Esophagus muscularis mucosa (tissue), 4 donors: ENCODE measurements around the gene ANXA2. TPM values are rescaled to one million over a fixed set of nuclear protein-coding genes. Genes with fewer than 3 reads are reported as not detected.

Experiments
- DNase-seq: peaks from one replicate; pipeline ENCODE4 v3.0.0-alpha.2; 2017; ENCODE audit errors: extremely low spot score
- H3K27ac ChIP-seq, 4 donors: fragments of 200-600 bp; sonication (generic); replicated peaks in 1 of 4; 1 replicate in 3 of 4; 2 replicates in 1 of 4; pipeline ENCODE4 v1.5.1; 2016 to 2019; ENCODE audit warnings: mild to moderate bottlenecking in 1 of 4
- H3K27me3 ChIP-seq, 4 donors: fragments of 200-600 bp; sonication (generic); one replicate each; pipeline versions ENCODE4 v1.5.1 to v1.6.0; 2016 to 2019
- H3K36me3 ChIP-seq, 4 donors: fragments of 200-600 bp; sonication (generic); one replicate each; pipeline ENCODE4 v1.5.1; 2016 to 2019
- H3K4me1 ChIP-seq, 4 donors: fragments of 200-600 bp; sonication (generic); one replicate each; pipeline ENCODE4 v1.5.1; 2016 to 2019
- H3K4me3 ChIP-seq, 4 donors: fragments of 200-600 bp; sonication (generic); 1 replicate in 2 of 4; 2 replicates in 2 of 4; pipeline ENCODE4 v1.5.1; 2016 to 2019; ENCODE audit warnings: mild to moderate bottlenecking in 4 of 4, moderate library complexity in 1 of 4
- H3K9me3 ChIP-seq, 4 donors: fragments of 200-600 bp; sonication (generic); 1 replicate in 3 of 4; 2 replicates in 1 of 4; pipeline ENCODE4 v1.5.1; 2016 to 2019
- EP300 ChIP-seq: sonication (generic); formaldehyde crosslinking; IDR thresholded peaks from one replicate; pipeline ENCODE4 v1.6.1; 2017; ENCODE audit warnings: antibody characterized with exemption
- POLR2A ChIP-seq: fragments of 450-650 bp; IDR thresholded peaks from one replicate; pipeline ENCODE4 v1.6.1; 2017; ENCODE audit warnings: antibody characterized with exemption, moderate library complexity, mild to moderate bottlenecking, low read depth
- POLR2AphosphoS5 ChIP-seq, 2 donors: sonication (generic); formaldehyde crosslinking; IDR thresholded peaks; one replicate each; pipeline ENCODE4 v1.6.1; 2017; ENCODE audit warnings: antibody characterized with exemption in 2 of 2
- WGBS: methylation state at CpG from one replicate; pipeline ENCODE4 v1.1.5; 2018; 5-methylcytosine and 5-hydroxymethylcytosine counted together
- intact Hi-C: fragments of 100-400 bp; cut with DNase I; formaldehyde crosslinking; loops from one replicate; pipeline ENCODE4 v1.15.1; 2023
- total RNA-seq, 4 donors: library from RNA; depleted of rRNA; stranded (reverse); fragments of >200 nt; gene quantifications; one replicate each; pipeline versions ENCODE4 v1.1.0 to v1.2.1, GENCODE V29; 2016
- TF ChIP-seq, protein P1 (sequence below), 3 experiments: fragments of 200-600 bp in 2 of 3; fragments of 450-650 bp in 1 of 3; sonication (generic) in 2 of 3; IDR thresholded peaks; one replicate each; pipeline ENCODE4 v1.5.1; 2017 to 2019; ENCODE audit warnings: antibody characterized with exemption in 3 of 3, mild to moderate bottlenecking in 2 of 3, moderate library complexity in 1 of 3

Gene ANXA2
- total RNA-seq, 4 donors from 2014 or later, result 333 to 606 (median 406) TPM

- DNase-seq, result no peak
- H3K9me3 ChIP-seq, result no peaks in the 10 kb centered on the region
- peaks cover 0 to 59% (median 15%) of the 10 kb centered on the region in 4 donors for H3K36me3 ChIP-seq
- WGBS, result 31% methylated on average over 7 of the region's 7 CpGs
- intact Hi-C loops, result no loop called here
- TF ChIP-seq, protein P1, sequence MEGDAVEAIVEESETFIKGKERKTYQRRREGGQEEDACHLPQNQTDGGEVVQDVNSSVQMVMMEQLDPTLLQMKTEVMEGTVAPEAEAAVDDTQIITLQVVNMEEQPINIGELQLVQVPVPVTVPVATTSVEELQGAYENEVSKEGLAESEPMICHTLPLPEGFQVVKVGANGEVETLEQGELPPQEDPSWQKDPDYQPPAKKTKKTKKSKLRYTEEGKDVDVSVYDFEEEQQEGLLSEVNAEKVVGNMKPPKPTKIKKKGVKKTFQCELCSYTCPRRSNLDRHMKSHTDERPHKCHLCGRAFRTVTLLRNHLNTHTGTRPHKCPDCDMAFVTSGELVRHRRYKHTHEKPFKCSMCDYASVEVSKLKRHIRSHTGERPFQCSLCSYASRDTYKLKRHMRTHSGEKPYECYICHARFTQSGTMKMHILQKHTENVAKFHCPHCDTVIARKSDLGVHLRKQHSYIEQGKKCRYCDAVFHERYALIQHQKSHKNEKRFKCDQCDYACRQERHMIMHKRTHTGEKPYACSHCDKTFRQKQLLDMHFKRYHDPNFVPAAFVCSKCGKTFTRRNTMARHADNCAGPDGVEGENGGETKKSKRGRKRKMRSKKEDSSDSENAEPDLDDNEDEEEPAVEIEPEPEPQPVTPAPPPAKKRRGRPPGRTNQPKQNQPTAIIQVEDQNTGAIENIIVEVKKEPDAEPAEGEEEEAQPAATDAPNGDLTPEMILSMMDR (IDR thresholded peaks at IDR 0.05), result no peak
- TF ChIP-seq POLR2A (no peak), EP300 (no peak), POLR2AphosphoS5 (IDR thresholded peaks at IDR 0.05) (peak; percentile 62 to 77)
- no peak overlapping the region for H3K4me3 ChIP-seq
- H3K27ac ChIP-seq, result peak overlapping the region; percentile 70 to 82 (median 80)
- H3K4me1 ChIP-seq, result peaks cover 68 to 84% (median 82%) of the 10 kb centered on the region in 4 donors
- H3K27me3 ChIP-seq, result no peaks in the 10 kb centered on the region
Measured at GRCh38 chr15:60374628-60375081, 23.1 kb downstream of the ANXA2 start.

DNA sequence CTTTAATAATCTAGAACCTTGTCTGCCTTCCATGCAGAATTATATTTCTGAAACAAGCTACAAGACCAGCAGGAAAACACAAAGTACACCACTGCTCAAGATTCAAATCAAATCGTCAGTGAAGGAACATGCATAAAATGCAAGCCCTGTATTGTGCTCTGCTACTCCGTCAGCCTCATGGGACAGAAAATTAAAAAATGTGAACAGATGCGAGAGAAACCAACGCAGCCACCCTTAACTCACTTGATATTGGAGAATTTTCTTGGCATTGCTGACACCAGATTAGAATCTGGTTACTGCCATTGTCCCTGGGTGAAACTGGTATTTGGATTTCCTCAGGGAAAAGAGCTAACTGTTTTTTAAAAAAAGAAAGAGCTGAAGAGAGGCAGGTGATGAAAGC lies 23.6 kb downstream of the ANXA2 start:
- H3K4me3 ChIP-seq, result no peak overlapping the region
- TF ChIP-seq, protein P1 (IDR thresholded peaks at IDR 0.05), result no peak
- TF ChIP-seq POLR2AphosphoS5 (IDR thresholded peaks at IDR 0.05) (no peak), EP300 (no peak), POLR2A (no peak)
- H3K27me3 ChIP-seq, result no peaks in the 10 kb centered on the region
- intact Hi-C loops, result no loop called here
- H3K9me3 ChIP-seq, result no peaks in the 10 kb centered on the region
- H3K27ac ChIP-seq, result peak overlapping the region; percentile 70 to 82 (median 80)
- peaks cover 71 to 84% (median 81%) of the 10 kb centered on the region in 4 donors for H3K4me1 ChIP-seq
- WGBS, result 58% methylated on average over 4 of the region's 4 CpGs
- DNase-seq, result no peak
- peaks cover 0 to 59% (median 12%) of the 10 kb centered on the region in 4 donors for H3K36me3 ChIP-seq

- H3K4me3 ChIP-seq, result no peak overlapping the region
- peaks cover 71 to 89% (median 79%) of the 10 kb centered on the region in 4 donors for H3K4me1 ChIP-seq
- H3K9me3 ChIP-seq, result no peaks in the 10 kb centered on the region
- DNase-seq, result no peak
- TF ChIP-seq POLR2A (no peak), POLR2AphosphoS5 (IDR thresholded peaks at IDR 0.05) (no peak), EP300 (no peak)
- TF ChIP-seq, protein P1 (IDR thresholded peaks at IDR 0.05), result no peak
- 76% methylated on average over 2 of the region's 2 CpGs for WGBS
- peaks cover 0 to 54% (median 11%) of the 10 kb centered on the region in 4 donors for H3K36me3 ChIP-seq
- H3K27me3 ChIP-seq, result no peaks in the 10 kb centered on the region
- peak overlapping the region; percentile 70 to 82 (median 80) for H3K27ac ChIP-seq
- intact Hi-C loops, result no loop called here
Measured at GRCh38 chr15:60373745-60374144, 24.0 kb downstream of the ANXA2 start.

- no peak overlapping the region for H3K4me3 ChIP-seq
- peaks cover 71 to 91% (median 77%) of the 10 kb centered on the region in 4 donors for H3K4me1 ChIP-seq
- TF ChIP-seq, protein P1 (IDR thresholded peaks at IDR 0.05), result no peak
- no peak for TF ChIP-seq POLR2A
- TF ChIP-seq EP300, result no peak
- TF ChIP-seq POLR2AphosphoS5 (IDR thresholded peaks at IDR 0.05), result no peak
- H3K9me3 ChIP-seq, result no peaks in the 10 kb centered on the region
- H3K36me3 ChIP-seq, result peaks cover 0 to 50% (median 9%) of the 10 kb centered on the region in 4 donors
- H3K27me3 ChIP-seq, result no peaks in the 10 kb centered on the region
- intact Hi-C loops, result no loop called here
- H3K27ac ChIP-seq, result peak overlapping the region; percentile 70 to 82 (median 80)
- WGBS, result 90% methylated on average over 3 of the region's 3 CpGs
- no peak for DNase-seq
Measured at GRCh38 chr15:60373327-60373726, 24.5 kb downstream of the ANXA2 start.

DNA sequence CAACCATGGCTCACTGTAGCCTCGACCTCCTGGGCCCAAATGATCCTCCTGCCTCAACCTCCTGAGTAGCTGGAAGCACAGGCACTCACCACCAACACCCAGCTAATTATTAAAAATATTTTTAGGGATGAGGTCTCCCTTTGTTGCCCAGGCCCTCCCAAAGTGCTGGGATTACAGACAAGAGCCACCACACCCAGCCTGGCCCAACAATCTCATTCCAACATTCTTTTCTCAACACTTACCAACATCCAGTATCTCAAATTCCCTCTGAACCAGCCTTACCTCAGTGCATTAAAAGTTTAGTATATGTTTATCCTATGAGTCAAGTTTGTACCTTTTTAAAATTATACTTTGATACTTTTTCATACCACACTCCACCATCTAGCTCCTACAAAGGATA lies 25.0 kb downstream of the ANXA2 start:
- DNase-seq, result no peak
- TF ChIP-seq, protein P1 (IDR thresholded peaks at IDR 0.05), result no peak
- TF ChIP-seq POLR2AphosphoS5 (IDR thresholded peaks at IDR 0.05) (no peak), POLR2A (no peak), EP300 (no peak)
- intact Hi-C loops, result no loop called here
- Histone ChIP-seq H3K4me3 (no peak overlapping the region), H3K27ac (peak overlapping the region; percentile 76 to 82 (median 80)), H3K36me3 (peaks cover 0 to 46% (median 8%) of the 10 kb centered on the region in 4 donors), H3K4me1 (peaks cover 71 to 90% (median 77%) of the 10 kb centered on the region in 4 donors), H3K27me3 (no peaks in the 10 kb centered on the region), H3K9me3 (no peaks in the 10 kb centered on the region)
- WGBS, result 100% methylated on average over 1 of the region's 1 CpG
